ENCODE results near the gene TBL1XR1.

DNA sequence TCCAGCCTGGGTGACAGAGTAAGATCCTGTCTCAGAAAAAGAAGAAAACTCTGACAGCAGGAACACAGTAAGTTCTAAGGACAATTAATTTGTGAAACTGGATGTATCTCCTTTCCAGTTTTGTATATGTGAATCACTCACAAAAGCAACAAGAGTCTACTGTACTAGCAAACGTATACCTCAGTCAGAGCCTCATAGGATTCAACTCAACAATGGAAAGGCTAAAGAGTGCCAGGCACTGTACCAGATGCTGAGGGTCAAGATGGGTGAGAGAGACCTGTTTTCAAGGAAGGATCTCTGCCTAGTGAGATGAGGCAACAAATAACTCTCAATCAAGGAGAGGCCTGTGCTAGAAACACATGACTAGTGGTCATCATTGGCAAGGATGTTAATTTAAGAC, 14.9 kb downstream of the TBL1XR1 start:
- no peak for TF ChIP-seq POLR2A (IDR thresholded peaks at IDR 0.05)
- no peak for TF ChIP-seq CTCF (IDR thresholded peaks at IDR 0.05)
